HepG2 (cell line): ENCODE measurements around the gene ECHS1. TPM values are rescaled to one million over a fixed set of nuclear protein-coding genes. Genes with fewer than 3 reads are reported as not detected.

Experiments
- CBX1 ChIP-seq: IDR thresholded peaks from one replicate; pipeline ENCODE4 v1.6.1; 2016; ENCODE audit warnings: antibody characterized with exemption, low read depth
- CHCHD3 ChIP-seq: sonication (generic); formaldehyde crosslinking; IDR thresholded peaks from 2 replicates; pipeline ENCODE4 v1.8.0; 2022; ENCODE audit warnings: mild to moderate bottlenecking, missing genetic modification reagents, moderate library complexity
- HNRNPK ChIP-seq: fragments of 200-400 bp; formaldehyde crosslinking; IDR thresholded peaks from 2 replicates; pipeline ENCODE4 v1.6.1; 2018; ENCODE audit warnings: low read length, low read depth, moderate library complexity, mild to moderate bottlenecking; ENCODE audit not compliant: poor library complexity, severe bottlenecking
- KDM2A ChIP-seq: sonication (generic); formaldehyde crosslinking; IDR thresholded peaks from 2 replicates; pipeline ENCODE4 v1.4.0; 2020; ENCODE audit warnings: low read depth, missing genetic modification reagents, borderline replicate concordance
- LCORL ChIP-seq, 2 experiments: fragments of 450-650 bp in 1 of 2; sonication (generic) in 1 of 2; formaldehyde crosslinking in 1 of 2; IDR thresholded peaks; 2 replicates each; pipeline versions ENCODE4 v1.5.0 to v1.6.1; 2017 to 2020; ENCODE audit warnings: antibody characterized with exemption in 1 of 2, missing genetic modification reagents in 1 of 2
- PAWR ChIP-seq: sonication (generic); formaldehyde crosslinking; IDR thresholded peaks from 2 replicates; pipeline ENCODE4 v1.4.0; 2020; ENCODE audit warnings: missing genetic modification reagents, mild to moderate bottlenecking, borderline replicate concordance
- POGK ChIP-seq: sonication (generic); formaldehyde crosslinking; conservative IDR thresholded peaks from 2 replicates; pipeline ENCODE4 v1.8.0; 2022; ENCODE audit warnings: mild to moderate bottlenecking, moderate library complexity, missing genetic modification reagents
- SRSF1 ChIP-seq: fragments of 200-400 bp; formaldehyde crosslinking; optimal IDR thresholded peaks from 2 replicates; pipeline ENCODE3; 2017; ENCODE audit warnings: mild to moderate bottlenecking, low read depth, low read length, moderate library complexity
- TFE3 ChIP-seq: IDR thresholded peaks from 2 replicates; pipeline ENCODE4 v1.6.1; 2016
- ZNF446 ChIP-seq: sonication (generic); formaldehyde crosslinking; IDR thresholded peaks from 2 replicates; pipeline ENCODE4 v1.5.0; 2020; ENCODE audit warnings: mild to moderate bottlenecking, missing genetic modification reagents
- ZNF513 ChIP-seq: sonication (generic); formaldehyde crosslinking; conservative IDR thresholded peaks from 2 replicates; pipeline ENCODE4 v1.5.0; 2020; ENCODE audit warnings: missing genetic modification reagents
- ZNF703 ChIP-seq: sonication (generic); formaldehyde crosslinking; IDR thresholded peaks from 2 replicates; pipeline ENCODE4 v1.5.1; 2020; ENCODE audit warnings: missing genetic modification reagents, mild to moderate bottlenecking, moderate library complexity, borderline replicate concordance
- polyA plus RNA-seq, 8 experiments: library from polyadenylated mRNA; depleted of rRNA in 3 of 8; stranded (reverse) in 7 of 8; unstranded in 1 of 8; fragments of >200 nt; fragmentation: Illumina TruSeq in 4 of 8; extraction: Trizol in 4 of 8; gene quantifications; 2 replicates each; pipeline versions ENCODE4 v1.2.1 to v1.2.3, GENCODE V29; 2011 to 2016; ENCODE audit warnings: low read depth in 4 of 8, missing spikeins in 1 of 8, mixed read lengths in 1 of 8; ENCODE audit not compliant: insufficient read depth in 1 of 8
- total RNA-seq, 5 experiments: library from RNA; depleted of rRNA; stranded (reverse); fragments of >200 nt; fragmentation: Illumina TruSeq; extraction: Trizol; gene quantifications; 2 replicates each; pipeline ENCODE4 v1.2.3, GENCODE V29; 2016; ENCODE audit warnings: low read depth in 1 of 5
- TF ChIP-seq, protein P1 (sequence below): sonication (generic); formaldehyde crosslinking; IDR thresholded peaks from 2 replicates; pipeline ENCODE4 v1.5.0; 2020; ENCODE audit warnings: missing genetic modification reagents
- TF ChIP-seq, protein P2 (sequence below): sonication (generic); formaldehyde crosslinking; IDR thresholded peaks from 2 replicates; pipeline ENCODE4 v1.4.0; 2020; ENCODE audit warnings: mild to moderate bottlenecking, low read depth, missing genetic modification reagents
- TF ChIP-seq, protein P3 (sequence below): sonication (generic); formaldehyde crosslinking; IDR thresholded peaks from 2 replicates; pipeline ENCODE4 v1.4.0; 2020; ENCODE audit warnings: missing genetic modification reagents
- TF ChIP-seq, protein P4 (sequence below): sonication (generic); formaldehyde crosslinking; IDR thresholded peaks from 2 replicates; pipeline ENCODE4 v1.8.1; 2023; ENCODE audit warnings: mild to moderate bottlenecking, inconsistent platforms, moderate library complexity, missing genetic modification reagents, borderline replicate concordance

Gene ECHS1
- total and polyA plus RNA-seq, 2 of the 13 experiments (the other 11 are each of a cell fraction or from before 2014, with no cell fraction given): 32.7 to 195 TPM

GRCh38 chr10:133359972-133360610 lies 13.1 kb downstream of the ECHS1 start (continued):
- TF ChIP-seq, protein P1, sequence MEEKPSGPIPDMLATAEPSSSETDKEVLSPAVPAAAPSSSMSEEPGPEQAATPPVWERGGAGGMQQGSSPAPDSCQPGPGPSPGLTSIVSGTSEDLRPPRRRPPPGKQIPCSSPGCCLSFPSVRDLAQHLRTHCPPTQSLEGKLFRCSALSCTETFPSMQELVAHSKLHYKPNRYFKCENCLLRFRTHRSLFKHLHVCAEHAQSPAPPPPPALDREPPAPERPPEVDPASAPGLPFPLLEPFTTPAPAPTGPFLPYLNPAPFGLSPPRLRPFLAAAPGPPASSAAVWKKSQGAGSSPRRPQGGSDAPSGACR (CRISPR knock-in tag): 0 out of 2 replicates have a peak, but pooled peaks have one; percentile 13
- TF ChIP-seq CBX1: peak; percentile 15
- 0 out of 2 replicates have a peak, but pooled peaks have one; percentile 52 for TF ChIP-seq POGK (CRISPR knock-in tag)
- TF ChIP-seq, protein P2, sequence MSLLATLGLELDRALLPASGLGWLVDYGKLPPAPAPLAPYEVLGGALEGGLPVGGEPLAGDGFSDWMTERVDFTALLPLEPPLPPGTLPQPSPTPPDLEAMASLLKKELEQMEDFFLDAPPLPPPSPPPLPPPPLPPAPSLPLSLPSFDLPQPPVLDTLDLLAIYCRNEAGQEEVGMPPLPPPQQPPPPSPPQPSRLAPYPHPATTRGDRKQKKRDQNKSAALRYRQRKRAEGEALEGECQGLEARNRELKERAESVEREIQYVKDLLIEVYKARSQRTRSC (CRISPR knock-in tag): 0 out of 2 replicates have a peak, but pooled peaks have one; percentile 20
- TF ChIP-seq LCORL (IDR thresholded peaks at IDR 0.05): no peak
- peak; percentile 32; the same call in 1 of the 2 replicates for TF ChIP-seq LCORL (CRISPR knock-in tag; IDR thresholded peaks at IDR 0.05)
- TF ChIP-seq, protein P3, sequence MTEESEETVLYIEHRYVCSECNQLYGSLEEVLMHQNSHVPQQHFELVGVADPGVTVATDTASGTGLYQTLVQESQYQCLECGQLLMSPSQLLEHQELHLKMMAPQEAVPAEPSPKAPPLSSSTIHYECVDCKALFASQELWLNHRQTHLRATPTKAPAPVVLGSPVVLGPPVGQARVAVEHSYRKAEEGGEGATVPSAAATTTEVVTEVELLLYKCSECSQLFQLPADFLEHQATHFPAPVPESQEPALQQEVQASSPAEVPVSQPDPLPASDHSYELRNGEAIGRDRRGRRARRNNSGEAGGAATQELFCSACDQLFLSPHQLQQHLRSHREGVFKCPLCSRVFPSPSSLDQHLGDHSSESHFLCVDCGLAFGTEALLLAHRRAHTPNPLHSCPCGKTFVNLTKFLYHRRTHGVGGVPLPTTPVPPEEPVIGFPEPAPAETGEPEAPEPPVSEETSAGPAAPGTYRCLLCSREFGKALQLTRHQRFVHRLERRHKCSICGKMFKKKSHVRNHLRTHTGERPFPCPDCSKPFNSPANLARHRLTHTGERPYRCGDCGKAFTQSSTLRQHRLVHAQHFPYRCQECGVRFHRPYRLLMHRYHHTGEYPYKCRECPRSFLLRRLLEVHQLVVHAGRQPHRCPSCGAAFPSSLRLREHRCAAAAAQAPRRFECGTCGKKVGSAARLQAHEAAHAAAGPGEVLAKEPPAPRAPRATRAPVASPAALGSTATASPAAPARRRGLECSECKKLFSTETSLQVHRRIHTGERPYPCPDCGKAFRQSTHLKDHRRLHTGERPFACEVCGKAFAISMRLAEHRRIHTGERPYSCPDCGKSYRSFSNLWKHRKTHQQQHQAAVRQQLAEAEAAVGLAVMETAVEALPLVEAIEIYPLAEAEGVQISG (CRISPR knock-in tag): 0 out of 2 replicates have a peak, but pooled peaks have one; percentile 58
- TF ChIP-seq HNRNPK: no peak
- no peak for TF ChIP-seq TFE3 (CRISPR knock-in tag)
- no peak for TF ChIP-seq ZNF703
- no peak for TF ChIP-seq ZNF513 (CRISPR knock-in tag)
- TF ChIP-seq, protein P4, sequence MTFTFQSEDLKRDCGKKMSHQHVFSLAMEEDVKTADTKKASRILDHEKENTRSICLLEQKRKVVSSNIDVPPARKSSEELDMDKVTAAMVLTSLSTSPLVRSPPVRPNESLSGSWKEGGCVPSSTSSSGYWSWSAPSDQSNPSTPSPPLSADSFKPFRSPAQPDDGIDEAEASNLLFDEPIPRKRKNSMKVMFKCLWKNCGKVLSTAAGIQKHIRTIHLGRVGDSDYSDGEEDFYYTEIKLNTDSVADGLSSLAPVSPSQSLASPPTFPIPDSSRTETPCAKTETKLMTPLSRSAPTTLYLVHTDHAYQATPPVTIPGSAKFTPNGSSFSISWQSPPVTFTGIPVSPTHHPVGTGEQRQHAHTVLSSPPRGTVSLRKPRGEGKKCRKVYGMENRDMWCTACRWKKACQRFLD (CRISPR knock-in tag): no peak
- 0 out of 2 replicates have a peak, but pooled peaks have one; percentile 65 for TF ChIP-seq CHCHD3 (CRISPR knock-in tag)
- TF ChIP-seq KDM2A (CRISPR knock-in tag): peak; percentile 10; the same call in 1 of the 2 replicates
- TF ChIP-seq PAWR (CRISPR knock-in tag): 0 out of 2 replicates have a peak, but pooled peaks have one; percentile 25
- TF ChIP-seq ZNF446: 0 out of 2 replicates have a peak, but pooled peaks have one; percentile 62
- no peak for TF ChIP-seq SRSF1
